HepG2 (cell line): ENCODE measurements around the gene GLG1. TPM values are rescaled to one million over a fixed set of nuclear protein-coding genes. Genes with fewer than 3 reads are reported as not detected.
A peak's percentile ranks its signal among the peaks of the same experiment; 100 is the strongest.

Experiments
- ASH2L ChIP-seq: fragments of 300-600, 200-600 bp; sonication (generic); IDR thresholded peaks from 2 replicates; pipeline ENCODE4 v1.7.0; 2017; ENCODE audit warnings: low read depth, mild to moderate bottlenecking, moderate library complexity, mixed read lengths, low read length; ENCODE audit not compliant: insufficient read length
- CEBPG ChIP-seq: IDR thresholded peaks from 2 replicates; pipeline ENCODE4 v1.6.1; 2016
- GTF3A ChIP-seq: sonication (generic); formaldehyde crosslinking; conservative IDR thresholded peaks from 2 replicates; pipeline ENCODE4 v1.4.0; 2020; ENCODE audit warnings: mild to moderate bottlenecking, missing genetic modification reagents
- HDAC2 ChIP-seq: sonication (generic); formaldehyde crosslinking; IDR thresholded peaks from 2 replicates; pipeline ENCODE4 v1.4.0; 2020; ENCODE audit warnings: missing genetic modification reagents
- KDM4B ChIP-seq: sonication (generic); formaldehyde crosslinking; IDR thresholded peaks from 2 replicates; pipeline ENCODE4 v1.4.0; 2020; ENCODE audit warnings: missing genetic modification reagents
- LCORL ChIP-seq, 2 experiments: fragments of 450-650 bp in 1 of 2; sonication (generic) in 1 of 2; formaldehyde crosslinking in 1 of 2; IDR thresholded peaks; 2 replicates each; pipeline versions ENCODE4 v1.5.0 to v1.6.1; 2017 to 2020; ENCODE audit warnings: antibody characterized with exemption in 1 of 2, missing genetic modification reagents in 1 of 2
- MIER3 ChIP-seq: IDR thresholded peaks from 2 replicates; pipeline ENCODE4 v1.6.1; 2016; ENCODE audit warnings: missing compliant biosample characterization, borderline replicate concordance
- NCOR1 ChIP-seq: fragments of 200-600 bp; sonication (generic); IDR thresholded peaks from 2 replicates; pipeline ENCODE4 v1.7.0; 2017; ENCODE audit warnings: antibody characterized with exemption, low read length, borderline replicate concordance
- NFKBIZ ChIP-seq: IDR thresholded peaks from 2 replicates; pipeline ENCODE4 v1.6.1; 2018; ENCODE audit warnings: missing genetic modification reagents, missing compliant biosample characterization
- POGZ ChIP-seq: sonication (generic); formaldehyde crosslinking; IDR thresholded peaks from 2 replicates; pipeline ENCODE4 v1.4.0; 2020; ENCODE audit warnings: mild to moderate bottlenecking, missing genetic modification reagents
- RFXANK ChIP-seq: IDR thresholded peaks from 2 replicates; pipeline ENCODE4 v1.6.1; 2016
- SMAD3 ChIP-seq: sonication (generic); formaldehyde crosslinking; IDR thresholded peaks from 2 replicates; pipeline ENCODE4 v1.4.0; 2020; ENCODE audit warnings: missing genetic modification reagents
- TBL1XR1 ChIP-seq: fragments of 150-350 bp; IDR thresholded peaks from 2 replicates; pipeline ENCODE4 v1.6.1; 2014; ENCODE audit warnings: borderline replicate concordance, low read length; ENCODE audit not compliant: partially characterized antibody
- TFDP1 ChIP-seq: IDR thresholded peaks from 2 replicates; pipeline ENCODE4 v1.6.1; 2016; ENCODE audit warnings: missing compliant biosample characterization, missing genetic modification reagents, borderline replicate concordance
- USF2 ChIP-seq, 2 experiments: sonication (generic) in 1 of 2; formaldehyde crosslinking in 1 of 2; IDR thresholded peaks; 2 replicates each; pipeline versions ENCODE4 v1.5.1 to v1.6.1; 2011 to 2020; ENCODE audit warnings: borderline replicate concordance in 1 of 2, low read depth in 1 of 2, low read length in 1 of 2, mild to moderate bottlenecking in 1 of 2, missing genetic modification reagents in 1 of 2, moderate library complexity in 1 of 2
- ZBTB21 ChIP-seq: sonication (generic); formaldehyde crosslinking; IDR thresholded peaks from 2 replicates; pipeline ENCODE4 v1.4.0; 2020; ENCODE audit warnings: missing genetic modification reagents
- ZFP36 ChIP-seq: fragments of 150-350 bp; IDR thresholded peaks from 2 replicates; pipeline ENCODE4 v1.6.1; 2018; ENCODE audit warnings: borderline replicate concordance, low read length, low read depth; ENCODE audit not compliant: partially characterized antibody
- ZNF225 ChIP-seq: sonication (generic); formaldehyde crosslinking; IDR thresholded peaks from 2 replicates; pipeline ENCODE4 v1.4.0; 2020; ENCODE audit warnings: mild to moderate bottlenecking, missing genetic modification reagents
- ZNF256 ChIP-seq: sonication (generic); formaldehyde crosslinking; conservative IDR thresholded peaks from 2 replicates; pipeline ENCODE4 v1.4.0; 2020; ENCODE audit warnings: missing genetic modification reagents
- ZNF263 ChIP-seq: sonication (generic); formaldehyde crosslinking; IDR thresholded peaks from 2 replicates; pipeline ENCODE4 v1.4.0; 2020; ENCODE audit warnings: missing genetic modification reagents
- ZNF329 ChIP-seq: sonication (generic); formaldehyde crosslinking; IDR thresholded peaks from 2 replicates; pipeline ENCODE4 v1.9.0; 2021; ENCODE audit warnings: low read depth, mild to moderate bottlenecking, missing genetic modification reagents
- ZNF552 ChIP-seq: sonication (generic); formaldehyde crosslinking; IDR thresholded peaks from 2 replicates; pipeline ENCODE4 v1.9.0; 2022; ENCODE audit warnings: missing genetic modification reagents, mild to moderate bottlenecking, borderline replicate concordance
- ZNF580 ChIP-seq: IDR thresholded peaks from 2 replicates; pipeline ENCODE4 v1.6.1; 2016; ENCODE audit warnings: low read depth, borderline replicate concordance
- polyA plus RNA-seq, 8 experiments: library from polyadenylated mRNA; depleted of rRNA in 3 of 8; stranded (reverse) in 7 of 8; unstranded in 1 of 8; fragments of >200 nt; fragmentation: Illumina TruSeq in 4 of 8; extraction: Trizol in 4 of 8; gene quantifications; 2 replicates each; pipeline versions ENCODE4 v1.2.1 to v1.2.3, GENCODE V29; 2011 to 2016; ENCODE audit warnings: low read depth in 4 of 8, missing spikeins in 1 of 8, mixed read lengths in 1 of 8; ENCODE audit not compliant: insufficient read depth in 1 of 8
- total RNA-seq, 5 experiments: library from RNA; depleted of rRNA; stranded (reverse); fragments of >200 nt; fragmentation: Illumina TruSeq; extraction: Trizol; gene quantifications; 2 replicates each; pipeline ENCODE4 v1.2.3, GENCODE V29; 2016; ENCODE audit warnings: low read depth in 1 of 5

Gene GLG1
- total and polyA plus RNA-seq, 2 of the 13 experiments (the other 11 are each of a cell fraction or from before 2014, with no cell fraction given) = 87.7 to 141 TPM

GRCh38 chr16:74455619-74456289 is 151.2 kb downstream of the GLG1 start (continued):
- TF ChIP-seq GTF3A (CRISPR knock-in tag) (no peak), ZNF552 (CRISPR knock-in tag) (no peak), ZFP36 (no peak), ZNF263 (CRISPR knock-in tag) (no peak), HDAC2 (CRISPR knock-in tag) (peak; percentile 83), MIER3 (CRISPR knock-in tag) (peak; percentile 51; the same call in 1 of the 2 replicates), ZBTB21 (CRISPR knock-in tag) (peak; percentile 95), USF2 (IDR thresholded peaks at IDR 0.05; ENCODE audit: low read depth, low read length) (no peak), USF2 (CRISPR knock-in tag; IDR thresholded peaks at IDR 0.05; ENCODE audit: borderline replicate concordance) (no peak), ZNF256 (CRISPR knock-in tag) (no peak), KDM4B (CRISPR knock-in tag) (no peak), LCORL (IDR thresholded peaks at IDR 0.05) (no peak), LCORL (CRISPR knock-in tag; IDR thresholded peaks at IDR 0.05) (no peak), ASH2L (peak; percentile 35), NCOR1 (peak; percentile 89; the same call in 1 of the 2 replicates), RFXANK (CRISPR knock-in tag) (no peak), TBL1XR1 (peak; percentile 51), TFDP1 (CRISPR knock-in tag) (no peak), ZNF580 (0 out of 2 replicates have a peak, but pooled peaks have one; percentile 31), POGZ (CRISPR knock-in tag) (peak; percentile 65), ZNF329 (CRISPR knock-in tag) (no peak), NFKBIZ (CRISPR knock-in tag) (0 out of 2 replicates have a peak, but pooled peaks have one; percentile 43), CEBPG (CRISPR knock-in tag) (peak; percentile 88), ZNF225 (no peak), SMAD3 (peak; percentile 56; the same call in 1 of the 2 replicates)
